ENCODE results near the gene PUS10.
"Not testable (repeated sequence)": the region's sequence is repeated elsewhere in the genome, so short reads cannot be mapped to it uniquely, and the experiment has no call there.

The PUS10 gene

GRCh38 chr2:61012303-61012702 lies 5.8 kb downstream of the PUS10 start:
- not testable (repeated sequence) for DNase-seq (ENCODE audit: low read depth in 2 of 2)

GRCh38 chr2:61011678-61012077 lies 6.4 kb downstream of the PUS10 start:
- no peak for DNase-seq (ENCODE audit: low read depth in 2 of 2)

DNA sequence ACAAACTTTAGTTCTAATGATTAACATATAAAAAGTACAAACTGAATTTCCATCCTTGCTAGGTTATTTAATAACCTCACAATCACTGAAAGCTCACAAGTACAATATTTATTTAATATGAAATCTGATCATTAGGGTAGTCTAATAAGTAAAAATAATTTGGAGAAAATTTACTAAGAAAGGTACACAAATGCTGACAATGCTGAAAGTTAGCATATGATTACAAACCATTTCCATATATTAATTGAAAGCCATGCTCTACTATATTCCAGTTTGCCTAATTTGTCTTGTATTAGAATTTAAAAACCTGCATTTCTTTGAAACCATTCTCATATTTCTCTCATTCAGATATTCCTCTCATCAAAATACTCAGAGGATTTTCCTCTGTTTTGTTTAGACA lies 8.7 kb downstream of the PUS10 start:
- DNase-seq (ENCODE audit: low read depth in 2 of 2), result no peak

DNA sequence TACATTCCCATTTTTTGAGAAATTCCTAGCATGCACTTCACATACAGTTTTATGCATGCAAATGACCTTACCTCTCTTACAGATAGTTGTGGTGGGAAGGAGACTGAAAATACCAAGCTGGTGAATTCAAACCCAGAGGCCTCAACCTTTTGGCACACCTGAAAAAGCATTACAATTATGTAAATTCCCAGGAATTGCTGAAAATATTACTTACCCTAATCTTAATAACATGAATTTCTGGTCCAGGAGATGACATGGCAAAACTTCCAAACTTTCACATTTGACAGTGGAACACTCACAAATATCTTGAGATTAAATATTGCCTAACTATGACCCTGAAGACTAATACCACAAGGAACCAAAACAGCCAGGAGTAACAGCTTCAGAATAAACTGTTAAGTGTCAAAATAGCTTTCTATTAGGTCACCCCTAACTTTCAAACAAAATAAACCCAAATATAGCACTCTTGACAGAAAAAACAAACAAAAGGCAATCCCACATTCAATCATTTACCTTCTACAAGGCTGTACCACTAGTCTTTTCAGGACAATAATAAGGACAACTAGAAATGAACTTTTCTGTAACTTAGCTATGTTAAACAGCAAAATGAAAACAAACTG lies 11.5 kb downstream of the PUS10 start:
- DNase-seq (ENCODE audit: low read depth in 2 of 2), result no peak

DNA sequence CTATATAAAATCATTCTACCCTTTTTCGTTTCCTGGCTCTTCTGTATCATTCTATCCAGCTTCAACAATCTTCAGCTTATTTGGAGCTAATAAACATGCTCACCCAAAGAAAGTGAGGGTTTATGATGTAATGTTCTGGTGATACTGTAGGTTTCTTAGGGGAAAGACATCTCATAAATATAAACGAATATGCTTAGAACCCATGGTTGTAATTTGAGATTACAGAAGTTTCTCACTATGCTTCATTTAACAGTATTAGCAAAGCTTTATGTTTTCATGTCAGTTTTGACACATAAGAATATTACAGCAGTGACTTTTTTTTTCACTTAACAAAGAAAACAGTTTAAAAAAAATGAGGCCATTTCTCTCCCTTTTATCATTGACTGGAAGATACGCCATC lies 12.3 kb downstream of the PUS10 start:
- no peak for DNase-seq (ENCODE audit: low read depth in 2 of 2)

- DNase-seq (ENCODE audit: low read depth in 2 of 2), result no peak
Observed at GRCh38 chr2:60998628-60999545, 19.2 kb downstream of the PUS10 start.

- no peak for DNase-seq (ENCODE audit: low read depth in 2 of 2)
Observed at GRCh38 chr2:60994131-60994530, 23.9 kb downstream of the PUS10 start.

- no peak for DNase-seq (ENCODE audit: low read depth in 2 of 2)
Observed at GRCh38 chr2:60992985-60993392, 25.1 kb downstream of the PUS10 start.

GRCh38 chr2:60991644-60992043 lies 26.4 kb downstream of the PUS10 start:
- no peak for DNase-seq (ENCODE audit: low read depth in 2 of 2)

DNA sequence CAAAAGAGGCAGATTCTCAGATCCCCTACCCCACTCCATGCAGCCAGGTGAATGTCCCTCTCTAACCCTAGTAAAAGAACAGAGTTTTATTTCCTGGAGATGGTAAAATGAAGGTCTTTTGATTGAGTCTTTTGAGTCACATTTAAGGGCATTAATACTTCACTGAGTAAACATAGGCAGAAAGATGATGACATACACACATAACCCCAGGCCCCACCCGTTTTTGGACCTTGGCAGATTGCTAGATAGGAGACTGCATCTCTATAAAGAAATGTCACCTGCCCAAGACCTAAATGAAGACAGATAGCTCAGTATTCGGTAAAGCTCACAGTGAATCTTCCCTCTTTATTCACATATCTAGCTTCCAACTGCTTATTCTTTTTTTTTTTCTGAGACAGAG lies 28.8 kb downstream of the PUS10 start:
- no peak for DNase-seq (ENCODE audit: low read depth in 2 of 2)

GRCh38 chr2:60987656-60988055 lies 30.4 kb downstream of the PUS10 start:
- DNase-seq (ENCODE audit: low read depth in 2 of 2), result not testable (repeated sequence)

- DNase-seq (ENCODE audit: low read depth in 2 of 2), result no peak
Observed at GRCh38 chr2:60987041-60987440, 31.0 kb downstream of the PUS10 start.

DNA sequence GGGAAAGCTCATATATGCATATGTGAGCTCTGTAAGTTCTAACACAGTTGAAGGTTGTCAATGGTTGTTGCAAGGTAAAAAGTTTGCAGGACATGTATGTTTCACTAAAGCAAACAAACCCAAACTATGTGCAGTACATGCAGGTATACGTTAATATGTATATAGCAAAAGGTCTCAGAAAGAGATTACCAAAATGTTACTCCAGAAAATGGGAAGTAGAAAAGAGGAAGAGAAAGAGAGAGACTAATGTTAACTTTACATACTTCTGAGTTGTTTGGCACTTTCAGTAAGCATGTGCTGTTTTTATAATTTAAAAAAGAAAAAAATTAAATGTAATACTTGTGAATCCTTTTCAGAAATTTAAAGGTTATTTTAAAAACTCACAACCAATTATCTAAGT lies 33.3 kb downstream of the PUS10 start:
- no peak for DNase-seq (ENCODE audit: low read depth in 2 of 2)

DNA sequence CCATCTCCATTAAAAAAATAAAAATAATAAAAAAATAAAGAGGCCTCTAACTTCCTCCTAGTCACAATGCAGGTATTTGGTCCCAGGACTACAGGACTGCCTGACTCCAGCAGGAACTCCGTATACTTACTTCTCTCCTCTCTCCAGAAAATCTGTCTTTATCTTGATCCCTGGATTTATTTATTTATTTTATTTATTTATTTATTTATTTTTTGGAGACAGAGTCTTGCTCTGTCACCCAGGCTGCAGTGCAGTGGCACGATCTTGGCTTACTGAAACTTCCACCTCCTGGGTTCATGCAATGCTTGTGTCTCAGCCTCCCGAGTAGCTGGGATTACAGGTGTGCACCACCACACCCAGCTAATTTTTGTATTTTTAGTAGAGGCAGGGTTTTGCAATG lies 36.0 kb downstream of the PUS10 start:
- DNase-seq (ENCODE audit: low read depth in 2 of 2), result not testable (repeated sequence)

DNA sequence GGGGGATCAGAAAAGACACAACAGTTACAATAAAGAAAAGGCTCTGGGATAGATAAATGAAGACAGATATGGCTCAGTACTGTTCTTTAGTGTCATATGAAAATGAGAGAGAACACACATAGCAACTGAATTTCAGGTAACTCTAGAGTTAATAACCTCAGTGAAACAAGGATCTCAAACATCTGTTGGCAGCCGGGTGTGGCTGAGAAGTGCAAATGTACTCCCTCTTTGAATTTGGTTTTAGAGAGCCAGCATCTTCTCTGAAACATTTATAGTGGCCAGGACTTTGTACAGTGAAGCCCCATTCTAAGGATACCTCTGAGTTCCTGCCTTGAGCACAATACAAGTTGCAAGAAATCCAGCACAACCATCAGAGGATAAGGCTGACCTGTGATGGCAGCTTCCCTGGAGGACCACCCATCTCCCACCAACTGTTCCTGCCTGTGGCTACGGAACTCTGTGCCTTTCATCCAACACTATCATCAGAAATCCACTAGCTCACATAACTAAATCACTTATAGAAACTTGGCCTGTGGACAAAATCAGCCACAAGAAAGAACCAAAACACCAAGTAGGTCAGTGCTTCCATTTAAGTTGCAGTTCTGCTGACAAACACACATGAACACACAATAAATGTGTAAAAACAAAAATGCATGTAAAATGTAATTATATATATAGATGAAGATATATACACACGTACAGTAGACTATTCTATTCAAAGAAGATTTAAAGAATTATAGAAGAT lies 37.8 kb downstream of the PUS10 start:
- no peak for DNase-seq (ENCODE audit: low read depth in 2 of 2)

GRCh38 chr2:60979231-60979630 lies 38.8 kb downstream of the PUS10 start:
- DNase-seq (ENCODE audit: low read depth in 2 of 2), result no peak

GRCh38 chr2:60977562-60977895 lies 40.5 kb downstream of the PUS10 start:
- DNase-seq (ENCODE audit: low read depth in 2 of 2), result no peak

DNA sequence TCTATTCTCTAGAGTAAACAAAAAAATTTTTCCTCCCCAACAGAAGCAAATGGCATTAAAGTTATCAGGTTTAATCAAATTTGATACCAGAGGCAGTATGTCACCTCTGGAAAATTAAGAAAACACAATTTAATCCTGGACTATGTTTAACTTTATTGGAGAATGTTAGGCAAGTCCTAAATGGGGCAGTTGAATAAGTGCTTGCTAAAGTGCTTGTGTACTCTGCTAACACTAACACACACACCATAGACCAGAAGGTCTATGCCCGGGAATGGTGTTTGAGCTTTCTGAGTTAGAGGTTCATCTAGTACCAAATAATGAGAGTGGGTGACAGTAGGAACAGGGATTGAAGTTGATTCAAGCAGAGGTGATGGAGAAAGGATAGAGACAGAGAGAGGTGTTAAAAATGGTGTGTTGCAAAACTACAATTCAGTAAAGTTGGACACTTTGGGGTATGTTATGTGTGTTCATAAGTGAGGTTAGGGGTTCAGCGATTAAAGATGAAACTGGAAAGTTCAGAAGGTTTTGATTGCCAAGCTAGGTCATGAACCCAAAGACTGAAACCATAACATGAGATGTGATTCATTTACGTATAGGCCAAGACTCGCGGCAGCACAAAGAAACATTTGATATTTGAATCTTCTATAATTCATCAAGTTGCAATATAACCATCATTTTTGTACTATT lies 41.0 kb downstream of the PUS10 start:
- no peak for DNase-seq (ENCODE audit: low read depth in 2 of 2)

DNA sequence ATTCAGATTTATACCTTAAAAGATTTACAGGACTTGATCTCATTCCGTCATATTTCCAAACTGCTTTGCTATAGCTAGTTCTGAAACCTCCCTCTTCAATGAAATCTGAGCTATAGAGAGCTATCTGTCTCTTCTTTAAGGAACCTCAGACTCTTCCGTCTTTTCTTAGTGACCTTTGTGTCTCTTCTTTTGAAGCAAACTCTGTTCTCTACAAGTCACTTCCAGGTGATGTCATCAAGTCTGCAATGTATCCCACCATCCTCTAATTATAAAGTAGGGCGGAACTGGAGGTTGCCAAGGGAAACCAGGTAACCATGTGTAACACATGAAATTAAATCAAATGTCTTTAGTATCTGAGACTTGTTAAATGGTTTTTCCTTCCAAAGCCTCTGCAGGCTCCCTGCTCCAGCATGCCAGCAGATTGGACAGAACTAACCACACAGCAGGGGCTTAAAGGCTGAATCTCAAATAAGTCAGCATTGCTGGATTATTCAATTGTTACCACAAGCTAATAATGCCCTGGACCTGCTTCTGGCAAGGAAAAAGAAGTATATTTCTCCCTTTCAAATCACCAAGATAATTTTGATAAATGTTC lies 41.7 kb downstream of the PUS10 start:
- DNase-seq (ENCODE audit: low read depth in 2 of 2), result no peak

GRCh38 chr2:60974652-60975051 lies 43.4 kb downstream of the PUS10 start:
- no peak for DNase-seq (ENCODE audit: low read depth in 2 of 2)

- DNase-seq (ENCODE audit: low read depth in 2 of 2), result no peak
Observed at GRCh38 chr2:60973705-60974104, 44.4 kb downstream of the PUS10 start.

All from stimulated activated CD4-positive, alpha-beta T cell treated with anti-CD3 and anti-CD28 coated beads, Interleukin-1b, Interleukin-23, amount 100 ng/mL, for 4 hours (primary cell).